GM18951 (cell line): ENCODE results near the gene EIF2B1.

Experiments
- POLR2A ChIP-seq: IDR thresholded peaks from 4 replicates; pipeline ENCODE4 v1.6.1; 2011; ENCODE audit warnings: mild to moderate bottlenecking; ENCODE audit not compliant: insufficient read length, insufficient read depth; ENCODE audit errors: extremely low read depth
- in situ Hi-C: fragments of 300-500 bp; cut with MboI; formaldehyde crosslinking; loops from one replicate; pipeline ENCODE4 v1.12.0; 2022; ENCODE audit warnings: low sequenced_read_pairs, mixed read lengths, inconsistent platforms; ENCODE audit not compliant: unreplicated experiment

Gene EIF2B1

GRCh38 chr12:123572391-123572790, 61.1 kb downstream of the EIF2B1 start:
- in situ Hi-C loops = no loop called here
- TF ChIP-seq POLR2A = no peak

DNA sequence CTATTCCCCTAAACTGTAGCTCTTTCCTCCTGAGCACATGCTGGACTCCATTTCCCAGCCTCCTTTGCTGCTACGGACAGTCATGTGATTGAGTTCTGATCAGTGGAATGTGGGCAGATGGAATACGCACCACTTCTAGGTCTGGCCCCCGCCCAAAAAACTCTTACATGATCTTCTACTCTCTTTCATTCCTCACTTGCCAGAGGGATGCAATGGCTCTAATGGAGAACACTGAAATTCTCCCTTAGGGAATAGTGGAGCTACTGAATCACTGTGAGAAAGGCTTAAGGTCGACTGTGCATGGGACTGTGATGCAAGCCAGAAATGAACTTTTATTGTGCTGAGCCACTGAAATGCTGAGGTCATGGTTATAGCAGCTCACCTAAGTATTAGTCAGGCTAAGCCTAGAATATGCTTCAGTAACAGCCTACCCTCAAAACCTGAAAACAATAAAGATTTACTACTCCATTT, 62.1 kb downstream of the EIF2B1 start:
- TF ChIP-seq POLR2A = no peak
- in situ Hi-C loops = no loop called here
